Stimulated activated naive B cell treated with anti-CD40 and anti-IgM and Interleukin-4, amounts not matched to agents 10 μg/mL and 1 μg/mL and 100 μg/mL, for 72 hours (primary cell): Measurements from ENCODE around the gene BANP.
"Not testable (repeated sequence)": the region's sequence is repeated elsewhere in the genome, so short reads cannot be mapped to it uniquely, and the experiment has no call there.

ENCODE experiments used
- ATAC-seq, 2 donors: fragments of 150-1000 bp; cut with Tn5 transposase; replicated peaks; 2 replicates each; pipeline ENCODE4 v1.10.0; 2021; ENCODE audit warnings: moderate library complexity in 1 of 2
- DNase-seq: peaks from one replicate; pipeline ENCODE4 v3.0.0; 2021
- H3K27ac Mint-ChIP-seq: one replicate; pipeline ENCODE4 v1.8.0; 2022; ENCODE audit warnings: mild to moderate bottlenecking, mixed read lengths
- H3K27me3 Mint-ChIP-seq, 2 donors: one replicate each; pipeline ENCODE4 v1.8.0; 2022; ENCODE audit warnings: mixed read lengths in 2 of 2
- H3K36me3 Mint-ChIP-seq, 2 donors: one replicate each; pipeline ENCODE4 v1.8.0; 2022; ENCODE audit warnings: mixed read lengths in 2 of 2, mild to moderate bottlenecking in 1 of 2
- H3K4me1 Mint-ChIP-seq, 2 donors: one replicate each; pipeline ENCODE4 v1.8.0; 2022; ENCODE audit warnings: mixed read lengths in 2 of 2, mild to moderate bottlenecking in 1 of 2
- H3K4me3 Mint-ChIP-seq, 2 donors: one replicate each; pipeline ENCODE4 v1.8.0; 2022; ENCODE audit warnings: mild to moderate bottlenecking in 2 of 2, mixed read lengths in 2 of 2, moderate library complexity in 1 of 2
- H3K9me3 Mint-ChIP-seq, 2 donors: one replicate each; pipeline ENCODE4 v1.8.0; 2022; ENCODE audit warnings: mixed read lengths in 2 of 2, mild to moderate bottlenecking in 1 of 2

Gene BANP

DNA sequence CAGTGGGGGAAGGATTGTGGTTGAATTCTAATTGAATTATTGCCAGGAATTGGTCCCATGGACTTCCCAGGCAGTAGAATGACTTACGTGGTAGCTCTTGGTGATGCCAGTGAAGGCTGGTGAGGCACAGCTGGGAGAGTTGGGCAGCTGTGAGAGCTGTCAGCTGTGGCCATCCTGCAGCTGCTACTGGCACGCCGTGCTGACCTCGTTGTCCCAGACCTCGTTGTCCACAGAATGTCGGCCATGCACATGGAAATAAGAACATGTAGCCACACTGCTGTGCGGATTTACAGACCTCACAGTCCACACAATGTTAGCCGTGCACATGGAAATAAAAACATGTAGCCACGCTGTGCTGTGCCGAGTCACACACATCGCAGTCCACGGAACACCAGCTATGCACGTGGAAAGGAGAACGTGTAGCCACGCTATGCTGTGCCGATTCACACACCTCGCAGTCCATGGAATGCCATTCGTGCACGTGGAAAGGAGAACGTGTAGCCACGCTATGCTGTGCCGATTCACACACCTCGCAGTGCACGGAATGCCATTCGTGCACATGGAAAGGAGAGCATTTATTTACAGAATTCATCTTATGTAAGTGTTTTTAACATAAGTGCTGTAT lies 59.2 kb downstream of the BANP start:
- Mint-ChIP-seq H3K4me3 (no peak overlapping the region), H3K4me1 (peaks cover 11 to 20% of the 10 kb centered on the region in 2 donors), H3K9me3 (no peaks in the 10 kb centered on the region), H3K27ac (no peak overlapping the region), H3K27me3 (no peaks in the 10 kb centered on the region), H3K36me3 (peaks cover 47 to 65% of the 10 kb centered on the region in 2 donors)
- no peak for DNase-seq
- ATAC-seq, result no peak

DNA sequence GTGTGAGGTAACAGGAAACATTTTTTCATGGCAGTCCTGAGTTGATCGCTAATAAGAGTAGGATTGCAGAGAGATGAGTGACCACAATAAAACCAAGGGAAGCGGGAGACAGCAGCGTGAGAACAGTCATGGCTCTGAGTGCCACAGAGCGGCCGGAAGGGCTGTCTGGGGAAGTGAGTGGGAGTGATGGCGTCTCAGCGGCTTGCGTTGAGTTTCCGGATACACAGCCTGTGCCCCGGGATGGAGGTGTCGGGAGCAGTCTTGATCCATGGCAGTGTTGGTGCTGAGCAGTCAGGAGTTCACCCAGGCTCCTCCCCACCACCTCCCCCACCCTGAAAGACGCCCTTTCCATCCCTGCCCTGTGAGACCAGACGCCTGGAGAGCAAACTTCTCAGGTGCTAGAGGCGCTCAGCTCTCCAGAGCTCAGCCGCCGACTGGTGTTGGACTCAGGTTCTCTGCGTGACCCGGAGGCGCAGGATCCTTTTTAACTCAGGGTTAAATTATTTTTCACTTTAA lies 59.8 kb downstream of the BANP start:
- Mint-ChIP-seq H3K9me3 (no peaks in the 10 kb centered on the region), H3K27ac (no peak overlapping the region), H3K4me1 (peaks cover 10 to 17% of the 10 kb centered on the region in 2 donors), H3K4me3 (no peak overlapping the region), H3K36me3 (peaks cover 47 to 65% of the 10 kb centered on the region in 2 donors), H3K27me3 (no peaks in the 10 kb centered on the region)
- DNase-seq, result no peak
- ATAC-seq, result no peak

DNA sequence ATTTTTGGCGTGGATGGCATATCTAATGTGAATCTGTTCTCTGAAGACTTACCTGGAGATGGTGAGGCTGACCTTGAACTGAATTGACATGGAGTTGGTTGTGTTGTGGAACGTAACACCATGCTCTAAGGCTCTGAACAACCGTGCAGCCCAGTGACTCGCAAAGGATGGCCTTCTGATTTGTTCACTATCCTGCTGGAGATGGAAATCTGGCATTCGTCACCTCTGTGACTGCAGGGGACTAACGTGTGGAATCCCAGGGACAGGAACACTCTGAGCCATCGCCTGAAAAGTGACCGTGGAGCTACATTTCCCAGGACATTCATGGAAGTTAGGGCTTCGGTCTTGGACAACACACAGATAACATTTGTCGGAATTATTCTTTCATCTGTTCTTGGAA lies 61.1 kb downstream of the BANP start:
- Mint-ChIP-seq H3K9me3 (no peaks in the 10 kb centered on the region), H3K27me3 (no peaks in the 10 kb centered on the region), H3K4me3 (no peak overlapping the region), H3K4me1 (peaks cover 10 to 17% of the 10 kb centered on the region in 2 donors), H3K27ac (no peak overlapping the region), H3K36me3 (peaks cover 50 to 72% of the 10 kb centered on the region in 2 donors)
- ATAC-seq (no peak), DNase-seq (no peak)

DNA sequence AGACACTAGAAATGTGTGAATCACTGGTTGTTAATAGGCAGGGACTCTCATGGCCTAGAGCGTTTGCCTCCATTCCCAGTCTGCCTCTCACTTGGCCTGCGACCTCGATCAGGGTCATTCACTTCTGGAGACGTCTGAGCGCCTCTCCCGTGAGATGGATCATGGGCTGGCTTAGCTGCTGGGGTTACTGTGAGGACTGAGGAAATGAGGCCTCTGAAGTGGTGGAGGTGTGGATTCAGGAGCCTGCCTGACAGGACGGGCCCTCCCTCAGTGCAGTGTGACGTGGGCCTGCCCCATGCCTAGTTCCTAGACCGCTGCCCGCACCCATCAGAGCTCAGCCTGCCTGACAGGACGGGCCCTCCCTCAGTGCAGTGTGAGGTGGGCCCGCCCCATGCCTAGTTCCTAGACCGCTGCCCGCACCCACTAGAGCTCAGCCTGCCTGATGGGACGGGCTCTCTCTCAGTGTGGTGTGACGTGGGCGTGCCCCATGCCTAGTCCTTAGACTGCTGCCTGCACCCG lies 61.9 kb downstream of the BANP start:
- ATAC-seq (no peak), DNase-seq (no peak)
- no peaks in the 10 kb centered on the region for H3K27me3 Mint-ChIP-seq
- peaks cover 10 to 17% of the 10 kb centered on the region in 2 donors for H3K4me1 Mint-ChIP-seq
- no peak overlapping the region for H3K4me3 Mint-ChIP-seq
- H3K36me3 Mint-ChIP-seq, result peaks cover 49 to 70% of the 10 kb centered on the region in 2 donors
- H3K27ac Mint-ChIP-seq, result no peak overlapping the region
- no peaks in the 10 kb centered on the region for H3K9me3 Mint-ChIP-seq

DNA sequence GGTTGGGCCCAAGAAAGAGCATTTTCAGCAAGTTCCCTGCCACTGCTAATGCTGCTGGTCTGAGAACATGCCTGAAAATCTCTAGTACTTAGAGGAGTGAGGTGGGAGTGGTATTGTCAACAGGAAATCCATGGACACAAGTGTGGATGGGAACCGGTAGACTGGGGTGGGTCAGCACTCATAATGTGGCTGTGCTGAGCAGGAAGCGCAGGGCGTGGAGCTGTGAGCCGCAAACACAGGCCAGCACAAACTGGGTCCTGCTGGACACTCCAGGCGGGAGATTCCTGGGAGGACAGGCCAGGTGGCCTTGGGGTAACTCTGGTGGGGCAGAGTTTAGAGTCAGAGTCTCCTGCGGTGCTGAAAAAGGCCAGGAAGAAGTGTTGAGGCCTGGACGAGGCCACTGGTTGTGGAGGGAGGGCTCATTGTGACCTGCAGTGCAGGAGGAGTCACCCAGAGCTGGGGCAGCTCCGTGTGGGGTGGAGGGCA lies 62.6 kb downstream of the BANP start:
- H3K27me3 Mint-ChIP-seq, result no peaks in the 10 kb centered on the region
- H3K9me3 Mint-ChIP-seq, result no peaks in the 10 kb centered on the region
- H3K27ac Mint-ChIP-seq, result peak overlapping the region; percentile 47
- DNase-seq (no peak), ATAC-seq (no peak)
- peaks cover 8 to 14% of the 10 kb centered on the region in 2 donors for H3K4me1 Mint-ChIP-seq
- peaks cover 46 to 71% of the 10 kb centered on the region in 2 donors for H3K36me3 Mint-ChIP-seq
- H3K4me3 Mint-ChIP-seq, result no peak overlapping the region

DNA sequence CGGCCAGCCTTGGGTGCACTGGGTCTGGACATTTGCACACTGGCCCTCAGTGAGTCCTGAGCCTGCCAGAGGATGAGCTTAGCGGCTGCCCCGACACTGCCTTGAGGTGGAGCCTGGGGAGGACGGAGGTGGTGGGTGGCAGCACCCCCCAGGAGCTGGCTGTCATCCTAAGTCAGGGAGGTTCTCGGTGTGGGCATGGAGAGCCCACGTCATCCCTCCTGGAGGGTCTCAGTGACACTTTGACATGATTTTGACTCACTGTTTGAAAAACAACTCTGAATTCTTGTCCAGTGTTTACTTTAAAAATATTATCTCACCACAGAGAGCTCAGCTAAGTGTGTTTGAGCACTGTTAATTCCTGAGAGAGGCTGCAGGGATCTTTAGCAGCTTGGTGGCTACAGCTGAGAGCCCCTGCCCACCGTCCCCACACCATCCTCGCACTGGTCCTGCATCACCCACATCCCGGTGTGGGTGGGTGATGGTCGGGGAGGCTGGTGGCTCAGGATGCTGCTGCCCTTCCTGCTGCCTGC lies 63.1 kb downstream of the BANP start:
- Mint-ChIP-seq H3K4me1 (peaks cover 5 to 9% of the 10 kb centered on the region in 2 donors), H3K9me3 (no peaks in the 10 kb centered on the region), H3K36me3 (peaks cover 45 to 72% of the 10 kb centered on the region in 2 donors), H3K27me3 (no peaks in the 10 kb centered on the region), H3K4me3 (no peak overlapping the region), H3K27ac (no peak overlapping the region)
- ATAC-seq (no peak), DNase-seq (no peak)

DNA sequence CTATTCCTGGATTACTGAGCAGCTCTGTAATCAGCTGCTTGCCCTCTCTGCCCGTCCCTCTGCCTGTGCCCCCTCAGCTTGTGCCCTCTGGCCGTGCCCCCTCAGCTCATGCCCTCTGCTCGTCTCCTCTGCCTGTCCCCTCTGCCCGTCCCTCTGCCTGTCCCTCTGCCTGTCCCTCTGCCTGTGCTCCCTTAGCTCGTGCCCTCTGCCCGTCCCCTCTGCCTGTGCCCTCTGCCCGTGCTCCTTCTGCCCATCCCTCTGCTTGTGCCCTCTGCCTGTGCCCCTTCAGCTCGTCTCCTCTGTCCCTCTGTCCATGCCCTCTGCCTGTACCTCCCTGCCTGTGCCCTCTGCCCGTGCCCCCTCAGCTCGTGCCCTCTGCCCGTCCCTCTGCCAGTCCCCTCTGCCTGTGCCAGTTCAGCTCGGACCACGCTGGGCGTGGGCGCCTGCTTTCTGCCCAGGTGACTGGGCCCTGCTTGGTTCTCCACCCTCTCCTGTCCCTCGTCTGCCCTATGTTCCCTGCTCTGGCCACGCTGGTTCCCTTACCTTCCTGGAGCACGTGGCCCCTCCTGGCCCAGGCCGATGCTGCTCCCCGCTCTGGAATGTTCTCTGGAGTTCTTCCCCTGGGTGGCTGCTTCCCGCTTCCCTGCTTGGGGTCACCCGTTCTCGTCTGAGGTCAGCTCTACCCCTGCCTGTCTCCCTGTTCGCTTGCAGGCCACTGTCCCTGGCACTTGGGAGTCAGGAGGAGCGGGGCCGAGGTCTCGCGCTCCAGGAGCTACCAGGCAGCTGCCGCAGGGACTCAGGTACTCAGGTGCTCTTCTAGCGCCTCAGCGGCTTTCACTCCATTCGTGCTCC lies 63.9 kb downstream of the BANP start:
- Mint-ChIP-seq H3K36me3 (peaks cover 40 to 64% of the 10 kb centered on the region in 2 donors), H3K9me3 (no peaks in the 10 kb centered on the region), H3K27me3 (no peaks in the 10 kb centered on the region), H3K4me1 (peaks cover under 1 to 5% of the 10 kb centered on the region in 2 donors), H3K27ac (peak overlapping the region; percentile 69), H3K4me3 (no peak overlapping the region)
- ATAC-seq, result no peak
- no peak for DNase-seq

DNA sequence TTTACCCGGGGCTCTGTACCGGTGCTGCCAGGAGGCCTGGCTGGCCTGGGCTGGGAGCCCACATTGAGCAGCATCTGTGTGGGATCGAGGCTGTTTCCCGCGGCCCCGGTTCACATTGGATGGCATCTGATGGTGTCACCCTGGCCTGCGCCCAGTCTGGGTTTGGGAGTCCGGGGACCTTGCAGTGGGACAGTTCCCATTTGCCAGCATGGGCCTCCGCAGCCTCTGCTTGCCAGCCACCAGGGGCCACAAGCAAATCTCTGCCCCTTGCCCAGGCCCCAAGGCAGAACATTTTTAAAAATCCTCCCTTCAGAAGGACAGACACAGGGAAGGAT lies 64.5 kb downstream of the BANP start:
- Mint-ChIP-seq H3K27ac (no peak overlapping the region), H3K4me3 (no peak overlapping the region), H3K27me3 (no peaks in the 10 kb centered on the region), H3K36me3 (peaks cover 39 to 65% of the 10 kb centered on the region in 2 donors), H3K9me3 (no peaks in the 10 kb centered on the region), H3K4me1 (peaks cover 0 to 5% of the 10 kb centered on the region in 2 donors)
- no peak for DNase-seq
- ATAC-seq, result no peak

DNA sequence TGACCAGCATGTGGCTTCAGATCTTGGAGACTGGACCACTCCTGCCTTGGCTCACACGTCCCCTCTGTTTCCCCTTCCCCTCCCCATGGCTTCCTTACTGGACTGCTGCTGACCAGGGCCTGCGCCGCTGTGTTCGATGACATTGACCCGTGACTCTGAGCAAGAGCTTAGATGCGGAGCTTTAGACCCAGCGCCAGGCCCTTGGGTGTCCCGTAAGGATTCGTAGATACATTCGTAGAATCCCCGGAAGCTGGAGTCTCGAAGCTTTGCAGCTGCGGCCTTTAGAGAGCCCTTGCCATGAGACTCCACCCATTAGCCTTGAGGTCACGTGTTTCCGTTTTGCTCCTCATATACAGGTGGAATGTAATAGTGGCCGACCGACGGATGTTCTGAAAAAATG lies 65.2 kb downstream of the BANP start:
- not testable (repeated sequence) for DNase-seq, H3K4me3 Mint-ChIP-seq, H3K9me3 Mint-ChIP-seq, H3K4me1 Mint-ChIP-seq, H3K27me3 Mint-ChIP-seq, ATAC-seq
- H3K36me3 Mint-ChIP-seq, result peaks cover 33 to 60% of the 10 kb centered on the region in 2 donors
- H3K27ac Mint-ChIP-seq, result peak overlapping the region; percentile 14

DNA sequence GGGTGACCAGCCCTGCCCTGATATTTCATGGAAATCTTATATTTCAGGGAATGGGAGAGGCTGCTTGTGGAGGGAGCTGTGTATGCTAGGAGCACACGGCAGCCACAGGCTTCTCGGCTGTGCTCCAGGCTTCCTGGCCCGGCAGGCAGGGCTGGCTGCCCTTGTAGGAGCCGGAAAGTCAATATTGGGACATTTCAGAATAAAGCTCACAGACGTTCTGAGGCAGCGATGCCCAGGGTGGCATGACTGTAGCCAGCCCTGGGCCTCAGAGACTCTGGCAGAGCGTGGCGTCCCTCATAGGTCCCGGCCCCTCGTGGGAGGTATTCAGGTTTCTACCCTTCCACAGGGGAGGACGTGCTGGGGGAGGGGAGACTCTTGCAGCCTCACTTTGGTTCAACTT lies 65.7 kb downstream of the BANP start:
- Mint-ChIP-seq H3K4me3 (no peak overlapping the region), H3K27ac (no peak overlapping the region), H3K27me3 (no peaks in the 10 kb centered on the region), H3K4me1 (peaks cover 0 to 4% of the 10 kb centered on the region in 2 donors), H3K36me3 (peaks cover 31 to 59% of the 10 kb centered on the region in 2 donors), H3K9me3 (no peaks in the 10 kb centered on the region)
- no peak for ATAC-seq
- no peak for DNase-seq

DNA sequence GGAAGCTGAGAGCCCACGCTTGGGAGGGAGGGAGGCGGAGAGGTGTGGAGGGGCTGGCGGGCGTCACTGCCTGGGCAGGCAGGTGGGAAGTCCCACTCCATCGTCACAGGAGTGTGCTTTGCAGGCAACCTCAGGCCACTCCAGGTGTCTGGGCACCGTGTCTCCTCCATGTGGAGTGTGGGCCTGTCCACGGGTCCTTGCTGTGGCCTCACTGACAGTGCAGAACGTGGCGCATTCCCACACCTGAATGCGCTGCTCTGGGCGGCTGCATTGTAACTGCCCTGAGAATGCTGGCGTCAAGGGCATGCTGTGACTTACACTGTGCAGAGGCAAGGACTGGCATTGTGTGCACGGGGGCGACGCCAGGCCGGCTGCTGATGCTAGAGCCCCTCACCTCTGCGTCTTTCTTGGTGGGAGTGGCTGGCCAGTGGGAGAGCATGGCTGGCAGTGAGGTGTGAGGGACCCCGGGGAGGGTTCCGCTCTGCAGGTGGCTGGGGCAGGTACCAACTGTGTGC lies 66.4 kb downstream of the BANP start:
- no peaks in the 10 kb centered on the region for H3K9me3 Mint-ChIP-seq
- H3K27me3 Mint-ChIP-seq, result no peaks in the 10 kb centered on the region
- H3K4me1 Mint-ChIP-seq, result peaks cover under 1 to 3% of the 10 kb centered on the region in 2 donors
- no peak for ATAC-seq
- peak overlapping the region; percentile 65 for H3K27ac Mint-ChIP-seq
- DNase-seq, result no peak
- peak overlapping the region in 1 of 2 donors; percentile 19 for H3K4me3 Mint-ChIP-seq
- H3K36me3 Mint-ChIP-seq, result peaks cover 32 to 57% of the 10 kb centered on the region in 2 donors

DNA sequence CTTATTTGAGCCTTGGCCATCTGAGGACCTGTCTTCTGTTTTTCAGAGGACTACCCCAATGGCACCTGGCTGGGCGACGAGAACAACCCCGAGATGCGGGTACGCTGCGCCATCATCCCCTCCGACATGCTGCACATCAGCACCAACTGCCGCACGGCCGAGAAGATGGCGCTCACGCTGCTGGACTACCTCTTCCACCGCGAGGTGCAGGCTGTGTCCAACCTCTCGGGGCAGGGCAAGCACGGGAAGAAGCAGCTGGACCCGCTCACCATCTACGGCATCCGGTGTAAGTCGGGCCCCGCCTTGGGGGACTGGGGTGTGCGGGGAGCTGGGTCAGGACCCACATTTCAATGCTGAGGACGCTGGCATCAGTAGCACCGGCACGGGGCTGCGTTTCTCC lies 67.1 kb downstream of the BANP start:
- not testable (repeated sequence) for ATAC-seq, H3K4me3 Mint-ChIP-seq, H3K27ac Mint-ChIP-seq, H3K9me3 Mint-ChIP-seq, H3K27me3 Mint-ChIP-seq, H3K4me1 Mint-ChIP-seq, DNase-seq
- H3K36me3 Mint-ChIP-seq, result peaks cover 37 to 63% of the 10 kb centered on the region in 2 donors

DNA sequence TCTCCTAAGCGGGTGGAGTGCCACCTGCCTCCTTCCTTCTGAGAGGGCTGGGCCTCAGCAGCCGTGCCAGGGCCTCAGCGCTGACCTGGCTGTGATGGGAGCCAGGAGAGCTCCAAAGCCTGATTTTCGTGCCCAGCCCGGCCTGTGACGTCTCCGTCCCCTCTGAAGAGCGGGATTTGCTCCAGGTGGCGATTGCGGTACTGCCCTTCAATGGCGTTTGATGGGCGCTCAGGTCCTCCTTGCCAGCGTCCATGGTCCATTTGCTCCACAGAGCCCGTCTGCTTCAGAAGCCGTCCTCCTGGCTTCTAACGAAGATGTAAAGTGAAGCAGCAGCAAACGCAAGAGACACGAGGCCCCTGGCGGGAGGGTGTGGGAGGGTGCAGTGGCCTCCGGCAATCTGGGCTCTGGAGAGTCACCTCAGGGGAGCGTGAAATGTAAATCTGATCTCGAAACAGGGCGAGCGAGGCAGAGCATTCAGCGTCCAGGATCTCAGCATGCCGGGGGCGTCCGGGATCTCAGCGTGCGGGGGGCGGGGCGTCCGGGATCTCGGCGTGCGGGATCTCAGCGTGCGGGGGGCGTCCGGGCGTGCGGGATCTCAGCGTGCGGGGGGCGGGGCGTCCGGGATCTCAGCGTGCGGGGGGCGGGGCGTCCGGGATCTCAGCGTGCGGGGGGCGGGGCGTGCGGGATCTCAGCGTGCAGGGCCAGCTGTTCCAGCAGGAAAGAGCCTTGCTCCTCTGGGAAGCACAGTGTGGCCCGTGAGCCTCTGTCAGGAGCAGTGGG lies 68.0 kb downstream of the BANP start:
- not testable (repeated sequence) for ATAC-seq
- peaks cover 10 to 13% of the 10 kb centered on the region in 2 donors for H3K4me1 Mint-ChIP-seq

More for the DNA sequence above, 68.0 kb downstream of the BANP start:
- peaks cover 35 to 59% of the 10 kb centered on the region in 2 donors for H3K36me3 Mint-ChIP-seq
- H3K27ac Mint-ChIP-seq, H3K27me3 Mint-ChIP-seq, DNase-seq, H3K4me3 Mint-ChIP-seq, H3K9me3 Mint-ChIP-seq: not testable (repeated sequence)
